ENCODE measurements around the gene NPLOC4. TPM values are rescaled to one million over a fixed set of nuclear protein-coding genes. Genes with fewer than 3 reads are reported as not detected.
"Not testable (repeated sequence)": the region's sequence is repeated elsewhere in the genome, so short reads cannot be mapped to it uniquely, and the experiment has no call there.

NPLOC4 gene
- polyA plus RNA-seq, 4 donors: 51.2 to 75.3 (median 63.8) TPM

- DNase-seq (ENCODE audit: low read depth in 4 of 4, low spot score in 2 of 4): no peak
These were observed 3.1 kb upstream of the NPLOC4 start for GRCh38 chr17:81640011-81640410.

- DNase-seq (ENCODE audit: low read depth in 4 of 4, low spot score in 2 of 4): no peak
These were observed 1.8 kb upstream of the NPLOC4 start for GRCh38 chr17:81638683-81639082.

GRCh38 chr17:81635973-81636504, 873 bp downstream of the NPLOC4 start:
- DNase-seq (ENCODE audit: low read depth in 4 of 4, low spot score in 2 of 4): no peak

GRCh38 chr17:81635431-81635830, 1.5 kb downstream of the NPLOC4 start:
- no peak for DNase-seq (ENCODE audit: low read depth in 4 of 4, low spot score in 2 of 4)

- DNase-seq (ENCODE audit: low read depth in 4 of 4, low spot score in 2 of 4): no peak
These were observed 5.4 kb downstream of the NPLOC4 start for GRCh38 chr17:81631482-81631881.

GRCh38 chr17:81630274-81630673, 6.6 kb downstream of the NPLOC4 start:
- DNase-seq (ENCODE audit: low read depth in 4 of 4, low spot score in 2 of 4): no peak

GRCh38 chr17:81621494-81622130, 15.3 kb downstream of the NPLOC4 start:
- DNase-seq (ENCODE audit: low read depth in 4 of 4, low spot score in 2 of 4): no peak

GRCh38 chr17:81618307-81618706, 18.6 kb downstream of the NPLOC4 start:
- not testable (repeated sequence) for DNase-seq (ENCODE audit: low read depth in 4 of 4, low spot score in 2 of 4)

- DNase-seq (ENCODE audit: low read depth in 4 of 4, low spot score in 2 of 4): no peak
These were observed 20.0 kb downstream of the NPLOC4 start for GRCh38 chr17:81616877-81617276.

GRCh38 chr17:81615401-81615930, 21.4 kb downstream of the NPLOC4 start:
- DNase-seq (ENCODE audit: low read depth in 4 of 4, low spot score in 2 of 4): no peak

- DNase-seq (ENCODE audit: low read depth in 4 of 4, low spot score in 2 of 4): no peak
These were observed 24.5 kb downstream of the NPLOC4 start for GRCh38 chr17:81612172-81612970.

- DNase-seq (ENCODE audit: low read depth in 4 of 4, low spot score in 2 of 4): no peak
These were observed 27.2 kb downstream of the NPLOC4 start for GRCh38 chr17:81609541-81610311.

- no peak for DNase-seq (ENCODE audit: low read depth in 4 of 4, low spot score in 2 of 4)
These were observed 28.3 kb downstream of the NPLOC4 start for GRCh38 chr17:81608605-81609004.

GRCh38 chr17:81608082-81608481, 28.8 kb downstream of the NPLOC4 start:
- no peak for DNase-seq (ENCODE audit: low read depth in 4 of 4, low spot score in 2 of 4)

GRCh38 chr17:81607431-81607830, 29.5 kb downstream of the NPLOC4 start:
- no peak for DNase-seq (ENCODE audit: low read depth in 4 of 4, low spot score in 2 of 4)

GRCh38 chr17:81603846-81604610, 32.9 kb downstream of the NPLOC4 start:
- no peak for DNase-seq (ENCODE audit: low read depth in 4 of 4, low spot score in 2 of 4)

- peak in 3 of 4 donors; percentile 41 to 65 (median 54) for DNase-seq (ENCODE audit: low read depth in 4 of 4, low spot score in 2 of 4)
These were observed 35.3 kb downstream of the NPLOC4 start for GRCh38 chr17:81601525-81602120.

GRCh38 chr17:81599719-81600486, 37.0 kb downstream of the NPLOC4 start:
- no peak for DNase-seq (ENCODE audit: low read depth in 4 of 4, low spot score in 2 of 4)

Data from left renal cortex interstitium (tissue), 4 donors.